Activated naive CD8-positive, alpha-beta T cell (primary cell): ENCODE data around the gene C1orf198.
A peak's percentile ranks its signal among the peaks of the same experiment; 100 is the strongest.

Experiments
- H3K27ac Mint-ChIP-seq: one replicate; pipeline ENCODE4 v1.8.0; 2021; ENCODE audit warnings: mixed read lengths
- H3K27me3 Mint-ChIP-seq: one replicate; pipeline ENCODE4 v1.8.0; 2021; ENCODE audit warnings: mixed read lengths
- H3K36me3 Mint-ChIP-seq: one replicate; pipeline ENCODE4 v1.8.0; 2021; ENCODE audit warnings: mixed read lengths
- H3K4me1 Mint-ChIP-seq: one replicate; pipeline ENCODE4 v1.8.0; 2021; ENCODE audit warnings: low read depth, mixed read lengths
- H3K4me3 Mint-ChIP-seq: one replicate; pipeline ENCODE4 v1.8.0; 2021; ENCODE audit warnings: mild to moderate bottlenecking, mixed read lengths
- H3K9me3 Mint-ChIP-seq: one replicate; pipeline ENCODE4 v1.8.0; 2021; ENCODE audit warnings: low read depth, mixed read lengths

C1orf198 gene

DNA sequence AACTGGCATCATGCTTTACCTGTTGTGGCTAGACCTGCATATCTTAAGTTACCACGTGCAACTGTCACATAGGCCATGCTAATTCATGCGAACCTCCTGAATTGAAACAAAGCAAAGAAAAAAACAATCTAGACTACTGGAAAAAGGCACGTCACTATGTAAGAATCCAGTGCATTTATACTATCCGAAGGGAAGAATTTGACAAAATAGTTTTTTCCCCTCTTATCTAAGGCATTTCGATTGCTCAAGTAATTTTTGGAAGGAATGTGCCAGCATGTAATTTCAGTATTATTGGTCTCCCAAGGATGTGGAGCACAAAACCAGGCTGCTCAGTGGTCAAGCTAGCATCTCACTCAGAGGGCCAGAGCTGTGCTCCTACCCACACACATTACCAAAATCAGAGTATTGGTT, 31.5 kb upstream of the C1orf198 start:
- Mint-ChIP-seq H3K27ac (peak overlapping the region; percentile 71), H3K4me3 (no peak overlapping the region), H3K9me3 (no peaks in the 10 kb centered on the region), H3K4me1 (no peaks in the 10 kb centered on the region), H3K36me3 (peaks cover 7% of the 10 kb centered on the region), H3K27me3 (no peaks in the 10 kb centered on the region)

DNA sequence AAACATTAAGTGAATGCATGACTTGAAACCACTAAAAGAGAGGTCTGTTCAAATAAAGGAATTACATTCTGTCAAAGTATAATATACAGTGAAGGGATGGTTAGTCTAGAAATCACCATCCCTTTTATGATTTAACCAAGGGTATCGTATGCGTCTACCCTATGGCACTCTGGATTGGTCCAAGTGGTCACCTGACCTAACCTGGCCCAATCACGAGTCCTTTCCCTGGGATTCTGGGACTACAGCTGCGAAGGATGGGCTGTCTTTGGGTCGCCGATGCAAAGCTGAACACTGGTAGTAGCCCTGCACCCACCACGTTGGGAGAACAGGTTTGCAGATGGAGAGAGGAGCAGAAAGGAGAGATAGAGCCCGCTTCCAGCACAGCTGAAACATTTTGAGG, 30.4 kb upstream of the C1orf198 start:
- no peaks in the 10 kb centered on the region for H3K9me3 Mint-ChIP-seq
- no peaks in the 10 kb centered on the region for H3K4me1 Mint-ChIP-seq
- peak overlapping the region; percentile 19 for H3K27ac Mint-ChIP-seq
- H3K4me3 Mint-ChIP-seq, result no peak overlapping the region
- H3K36me3 Mint-ChIP-seq, result peaks cover 6% of the 10 kb centered on the region
- H3K27me3 Mint-ChIP-seq, result no peaks in the 10 kb centered on the region

DNA sequence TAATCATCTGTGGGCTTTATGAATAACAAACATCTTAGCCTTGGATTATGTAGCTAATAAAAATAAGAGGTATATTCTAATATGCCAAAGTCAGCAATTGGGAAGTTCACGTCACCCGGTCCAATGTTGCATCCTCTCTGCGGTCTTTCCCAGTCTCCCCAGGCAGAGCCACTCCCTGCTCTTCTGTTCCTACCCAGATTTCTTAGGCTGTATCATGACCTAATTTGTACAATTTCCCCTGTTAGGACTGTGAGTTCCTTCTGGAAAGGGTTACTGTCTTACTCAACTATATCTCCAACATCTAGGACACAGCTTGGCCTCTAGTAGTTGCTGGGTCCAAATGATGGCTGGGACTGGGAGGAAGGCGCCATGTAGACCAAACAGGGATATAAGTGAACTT, 29.8 kb upstream of the C1orf198 start:
- Mint-ChIP-seq H3K36me3 (peaks cover 3% of the 10 kb centered on the region), H3K27ac (no peak overlapping the region), H3K27me3 (no peaks in the 10 kb centered on the region), H3K9me3 (no peaks in the 10 kb centered on the region), H3K4me1 (no peaks in the 10 kb centered on the region), H3K4me3 (no peak overlapping the region)

DNA sequence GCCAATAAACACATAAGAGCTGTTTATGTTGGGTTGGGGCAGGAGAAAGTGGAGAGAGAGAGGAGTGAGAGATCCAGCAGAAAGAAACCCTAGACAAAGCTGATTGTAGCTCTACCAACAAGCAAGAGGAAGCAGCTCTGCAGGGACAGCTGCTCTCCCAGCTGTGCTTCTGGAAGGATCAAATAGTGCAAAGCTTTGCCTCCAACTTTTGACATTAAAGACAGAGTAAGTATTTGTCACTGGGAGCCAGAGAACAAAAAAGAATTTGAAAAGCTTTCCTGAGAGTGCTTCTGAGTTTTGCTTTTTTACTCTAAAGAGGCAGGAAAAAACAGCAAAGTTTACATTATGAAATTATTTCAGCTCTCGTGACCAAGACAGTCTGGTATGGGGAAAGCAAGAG, 28.5 kb upstream of the C1orf198 start:
- H3K36me3 Mint-ChIP-seq, result peaks cover 3% of the 10 kb centered on the region
- no peak overlapping the region for H3K4me3 Mint-ChIP-seq
- H3K4me1 Mint-ChIP-seq, result no peaks in the 10 kb centered on the region
- no peaks in the 10 kb centered on the region for H3K9me3 Mint-ChIP-seq
- H3K27me3 Mint-ChIP-seq, result no peaks in the 10 kb centered on the region
- no peak overlapping the region for H3K27ac Mint-ChIP-seq

DNA sequence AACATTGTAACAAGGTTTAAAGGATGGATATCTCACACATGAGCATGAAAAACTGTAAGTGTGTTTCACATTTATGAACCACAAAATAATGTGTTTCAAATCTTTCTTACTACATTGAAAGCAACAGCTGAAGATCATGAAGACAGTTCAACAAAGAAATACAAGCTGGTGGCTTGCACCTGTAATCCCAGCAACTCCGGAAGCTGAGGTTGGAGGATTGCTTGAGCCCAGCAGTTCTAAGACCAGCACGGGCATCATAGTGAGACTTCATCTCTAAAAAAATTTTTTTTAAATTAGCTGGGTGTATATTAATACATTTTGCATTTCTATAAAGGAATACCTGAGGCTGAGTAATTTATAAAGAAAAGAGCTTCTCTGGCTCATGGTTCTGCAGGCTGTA, 27.1 kb upstream of the C1orf198 start:
- Mint-ChIP-seq H3K27ac (no peak overlapping the region), H3K27me3 (no peaks in the 10 kb centered on the region), H3K4me1 (no peaks in the 10 kb centered on the region), H3K9me3 (no peaks in the 10 kb centered on the region), H3K4me3 (no peak overlapping the region), H3K36me3 (no peaks in the 10 kb centered on the region)

DNA sequence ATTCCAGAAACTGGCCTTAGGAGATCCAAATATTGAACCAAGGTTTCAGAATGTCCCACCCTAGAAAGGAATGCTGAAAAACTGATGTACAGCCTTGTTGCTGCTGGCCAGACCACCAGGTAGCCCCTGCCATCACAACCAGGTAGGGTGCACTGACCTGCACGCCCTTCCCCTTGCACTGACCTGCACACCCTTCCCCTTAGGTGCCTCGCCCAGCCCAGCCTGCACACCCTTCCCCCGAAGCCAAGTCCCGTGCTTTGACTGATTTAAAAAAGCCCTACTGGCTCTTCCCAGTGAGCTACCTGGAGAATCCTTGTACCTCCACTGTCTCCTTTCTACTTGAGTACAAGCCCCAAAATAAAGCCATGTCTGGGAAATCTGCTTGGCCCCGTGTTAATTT, 26.3 kb upstream of the C1orf198 start:
- no peaks in the 10 kb centered on the region for H3K36me3 Mint-ChIP-seq
- H3K27ac Mint-ChIP-seq, result no peak overlapping the region
- no peaks in the 10 kb centered on the region for H3K27me3 Mint-ChIP-seq
- H3K9me3 Mint-ChIP-seq, result no peaks in the 10 kb centered on the region
- H3K4me1 Mint-ChIP-seq, result no peaks in the 10 kb centered on the region
- H3K4me3 Mint-ChIP-seq, result no peak overlapping the region

DNA sequence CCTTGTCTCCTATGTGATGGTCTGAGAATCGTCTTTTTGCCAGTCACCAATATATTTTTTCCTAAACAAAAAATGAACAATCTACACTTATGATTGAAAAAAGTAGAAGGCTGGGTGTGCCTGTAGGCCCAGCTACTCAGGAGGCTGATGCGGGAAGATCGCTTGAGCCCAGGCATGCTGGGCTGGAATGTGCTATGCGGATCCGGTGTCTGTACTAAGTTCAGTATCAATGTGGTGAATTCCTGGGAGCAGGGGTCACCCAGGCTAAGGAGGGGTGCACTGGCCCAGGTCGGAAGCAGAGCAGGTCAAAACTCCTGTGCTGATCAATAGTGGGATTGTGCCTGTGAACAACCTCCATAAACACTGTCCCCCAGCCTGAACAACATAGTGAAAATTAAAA, 25.7 kb upstream of the C1orf198 start:
- no peaks in the 10 kb centered on the region for H3K36me3 Mint-ChIP-seq
- no peaks in the 10 kb centered on the region for H3K4me1 Mint-ChIP-seq
- H3K9me3 Mint-ChIP-seq, result no peaks in the 10 kb centered on the region

DNA sequence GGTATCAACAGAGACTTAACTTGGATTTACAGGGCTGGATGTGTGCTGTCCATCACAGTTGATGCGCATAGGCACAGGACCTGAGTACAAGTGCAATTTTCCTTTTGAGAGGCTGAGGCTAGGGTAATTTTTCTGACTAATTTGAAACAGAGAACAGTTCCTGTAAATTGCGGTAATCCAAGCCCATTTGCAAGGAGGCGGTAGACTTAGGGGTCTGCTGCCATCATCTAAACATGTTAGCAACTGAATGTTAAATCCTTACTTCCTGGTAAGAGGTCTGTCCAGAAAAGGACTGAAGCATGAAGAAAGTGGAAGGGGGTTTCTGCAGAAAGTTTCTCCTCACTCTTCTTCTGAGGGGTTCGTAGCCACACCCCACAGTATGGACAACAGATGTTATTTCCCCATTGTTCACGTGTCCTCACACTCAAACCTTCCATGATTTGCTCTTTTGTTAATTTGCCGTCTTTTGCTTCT, 23.7 kb upstream of the C1orf198 start:
- H3K4me1 Mint-ChIP-seq, result no peaks in the 10 kb centered on the region
- no peaks in the 10 kb centered on the region for H3K9me3 Mint-ChIP-seq
- H3K27ac Mint-ChIP-seq, result no peak overlapping the region
- H3K27me3 Mint-ChIP-seq, result peaks cover 9% of the 10 kb centered on the region
- no peaks in the 10 kb centered on the region for H3K36me3 Mint-ChIP-seq
- no peak overlapping the region for H3K4me3 Mint-ChIP-seq

More for the DNA sequence above, 25.7 kb upstream of the C1orf198 start:
- Mint-ChIP-seq H3K4me3 (no peak overlapping the region), H3K27ac (no peak overlapping the region), H3K27me3 (peaks cover under 1% of the 10 kb centered on the region)

DNA sequence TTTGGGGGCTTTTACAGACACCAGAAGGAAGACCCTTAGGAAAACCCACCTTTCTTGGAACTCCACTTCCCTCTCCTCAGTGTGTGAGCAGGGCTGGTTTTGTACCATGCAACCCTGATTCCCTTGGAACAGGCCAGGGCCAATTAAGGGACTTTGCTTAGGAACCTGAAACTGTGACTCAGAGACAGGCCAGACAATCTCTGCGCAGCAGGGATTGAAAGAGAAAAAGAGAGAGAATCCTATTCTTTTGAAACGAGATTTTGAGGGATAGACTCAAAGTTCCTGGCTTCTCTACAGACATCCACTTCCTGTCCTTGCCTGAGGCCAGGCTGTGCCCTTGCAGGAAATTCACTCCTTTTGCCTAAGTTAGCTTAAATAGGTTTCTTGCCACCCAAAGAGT, 23.1 kb upstream of the C1orf198 start:
- Mint-ChIP-seq H3K27me3 (peaks cover 13% of the 10 kb centered on the region), H3K36me3 (no peaks in the 10 kb centered on the region), H3K4me3 (no peak overlapping the region), H3K4me1 (no peaks in the 10 kb centered on the region), H3K9me3 (no peaks in the 10 kb centered on the region), H3K27ac (no peak overlapping the region)

DNA sequence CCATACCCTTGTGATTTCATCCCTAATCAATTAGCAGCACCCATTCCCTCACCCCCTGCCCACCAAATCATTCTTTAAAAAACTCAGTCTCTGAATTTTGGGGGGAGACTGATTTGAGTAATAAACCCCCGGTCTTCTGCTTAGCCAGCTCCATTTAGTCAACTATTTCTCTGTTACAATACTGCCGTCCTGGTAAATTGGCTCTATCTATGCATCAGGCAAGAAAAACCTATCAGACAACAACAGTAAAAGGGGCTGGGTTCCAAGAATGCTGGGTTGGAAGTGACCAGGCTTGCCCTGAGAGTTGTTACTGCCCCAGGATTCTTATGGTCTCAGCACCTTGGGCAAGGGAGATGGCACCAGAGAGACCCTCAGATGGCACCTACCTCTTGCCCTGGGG, 16.3 kb upstream of the C1orf198 start:
- peaks cover 7% of the 10 kb centered on the region for H3K36me3 Mint-ChIP-seq
- H3K27me3 Mint-ChIP-seq, result peaks cover 38% of the 10 kb centered on the region
- H3K9me3 Mint-ChIP-seq, result peaks cover 6% of the 10 kb centered on the region
- no peak overlapping the region for H3K4me3 Mint-ChIP-seq
- H3K27ac Mint-ChIP-seq, result no peak overlapping the region
- H3K4me1 Mint-ChIP-seq, result no peaks in the 10 kb centered on the region

DNA sequence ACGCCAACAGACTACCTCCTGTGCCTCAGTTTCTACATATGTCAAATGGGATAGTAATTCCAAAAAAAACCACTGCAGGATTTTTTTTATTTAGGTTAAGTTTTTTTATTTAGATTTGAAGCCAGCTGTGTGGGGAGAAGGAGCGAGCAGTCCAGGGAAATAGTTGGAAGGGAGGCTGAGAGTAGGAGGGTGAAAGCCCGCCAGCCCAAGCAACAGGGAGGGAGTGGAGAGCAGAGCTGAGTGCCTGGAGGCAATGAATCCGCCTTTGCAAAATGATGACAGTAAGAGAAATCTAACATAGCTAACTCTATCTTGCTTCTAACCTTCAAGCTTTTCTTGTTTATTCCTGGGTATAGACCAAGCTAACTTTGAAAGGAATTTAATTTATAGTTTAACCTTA, 15.6 kb upstream of the C1orf198 start:
- H3K36me3 Mint-ChIP-seq, result peaks cover 7% of the 10 kb centered on the region
- peaks cover 6% of the 10 kb centered on the region for H3K9me3 Mint-ChIP-seq
- no peak overlapping the region for H3K27ac Mint-ChIP-seq
- H3K27me3 Mint-ChIP-seq, result peaks cover 36% of the 10 kb centered on the region
- no peak overlapping the region for H3K4me3 Mint-ChIP-seq
- no peaks in the 10 kb centered on the region for H3K4me1 Mint-ChIP-seq

DNA sequence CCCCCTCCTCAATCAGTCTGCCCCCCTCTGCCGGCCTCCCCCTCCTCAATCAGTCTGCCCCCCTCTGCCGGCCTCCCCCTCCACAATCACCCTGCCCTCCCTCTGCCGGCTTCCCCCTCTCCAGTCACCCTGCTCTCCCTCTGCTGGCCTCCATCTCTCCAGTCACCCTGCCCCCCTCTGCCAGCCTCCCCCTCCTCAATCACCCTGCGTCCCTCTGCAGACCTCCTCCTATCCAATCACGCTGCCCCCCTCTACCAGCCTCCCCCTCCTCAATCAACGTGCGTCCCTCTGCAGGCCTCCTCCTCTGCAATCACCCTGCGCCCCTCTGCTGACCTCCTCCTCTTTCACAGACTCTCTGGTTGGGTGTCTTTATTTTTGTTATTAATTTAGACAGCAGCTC, 11.5 kb upstream of the C1orf198 start:
- H3K9me3 Mint-ChIP-seq, result peaks cover 6% of the 10 kb centered on the region
- peaks cover 2% of the 10 kb centered on the region for H3K36me3 Mint-ChIP-seq
- H3K4me1 Mint-ChIP-seq, result no peaks in the 10 kb centered on the region
- H3K27ac Mint-ChIP-seq, result no peak overlapping the region
- H3K4me3 Mint-ChIP-seq, result no peak overlapping the region
- peaks cover 31% of the 10 kb centered on the region for H3K27me3 Mint-ChIP-seq

DNA sequence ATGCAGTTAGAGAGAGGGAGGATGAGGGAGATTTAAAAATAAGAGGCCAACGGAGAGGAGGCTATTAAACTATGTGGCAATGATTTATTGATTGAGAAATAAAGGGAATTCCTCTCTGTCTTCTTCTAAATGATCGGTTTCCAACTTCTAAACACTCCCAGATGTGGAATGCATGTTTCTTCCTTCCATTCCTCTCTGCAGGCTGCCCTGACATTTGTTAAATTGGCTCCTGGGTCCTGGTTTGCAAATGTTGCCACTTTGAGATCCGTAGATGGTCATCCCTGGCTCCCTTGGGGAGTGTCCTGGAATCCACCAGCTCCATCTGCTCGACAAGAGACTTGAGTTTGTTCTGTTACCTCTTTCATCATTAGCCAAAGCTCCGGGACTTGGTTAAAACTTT, 10.3 kb upstream of the C1orf198 start:
- Mint-ChIP-seq H3K4me1 (no peaks in the 10 kb centered on the region), H3K9me3 (no peaks in the 10 kb centered on the region), H3K27me3 (peaks cover 30% of the 10 kb centered on the region), H3K4me3 (no peak overlapping the region), H3K27ac (no peak overlapping the region), H3K36me3 (no peaks in the 10 kb centered on the region)

DNA sequence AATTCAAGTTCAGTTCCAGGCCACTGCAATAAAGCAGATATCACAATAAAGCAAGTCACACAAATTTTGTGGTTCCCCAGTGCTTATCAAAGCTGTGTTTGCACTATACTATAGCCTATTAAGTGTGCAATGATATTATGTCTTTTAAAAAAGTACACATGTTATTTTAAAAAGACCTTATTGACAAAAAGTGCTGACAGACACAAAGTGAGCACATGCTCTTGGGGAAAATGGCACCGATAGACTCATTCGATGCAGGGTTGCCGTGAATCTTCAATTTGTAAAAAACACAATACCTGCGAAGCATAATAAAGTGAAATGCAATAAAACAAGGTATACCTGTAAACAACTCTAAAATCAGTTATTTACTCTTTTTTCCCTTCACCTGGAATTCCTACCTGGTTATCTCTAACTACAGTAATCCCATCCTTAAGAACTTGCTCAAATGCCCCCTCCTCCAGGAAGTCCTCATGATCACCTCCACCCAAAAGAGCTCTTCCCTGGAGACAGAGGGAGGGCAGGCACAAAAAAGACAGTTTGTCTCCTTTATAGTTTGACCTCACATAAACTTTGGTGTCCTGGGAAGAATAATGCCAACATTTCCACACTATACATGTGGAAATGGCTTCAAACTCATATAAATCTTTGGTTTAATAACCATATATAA, 9.7 kb upstream of the C1orf198 start:
- Mint-ChIP-seq H3K4me1 (no peaks in the 10 kb centered on the region), H3K9me3 (no peaks in the 10 kb centered on the region), H3K27ac (no peak overlapping the region), H3K27me3 (peaks cover 30% of the 10 kb centered on the region), H3K36me3 (no peaks in the 10 kb centered on the region), H3K4me3 (no peak overlapping the region)

DNA sequence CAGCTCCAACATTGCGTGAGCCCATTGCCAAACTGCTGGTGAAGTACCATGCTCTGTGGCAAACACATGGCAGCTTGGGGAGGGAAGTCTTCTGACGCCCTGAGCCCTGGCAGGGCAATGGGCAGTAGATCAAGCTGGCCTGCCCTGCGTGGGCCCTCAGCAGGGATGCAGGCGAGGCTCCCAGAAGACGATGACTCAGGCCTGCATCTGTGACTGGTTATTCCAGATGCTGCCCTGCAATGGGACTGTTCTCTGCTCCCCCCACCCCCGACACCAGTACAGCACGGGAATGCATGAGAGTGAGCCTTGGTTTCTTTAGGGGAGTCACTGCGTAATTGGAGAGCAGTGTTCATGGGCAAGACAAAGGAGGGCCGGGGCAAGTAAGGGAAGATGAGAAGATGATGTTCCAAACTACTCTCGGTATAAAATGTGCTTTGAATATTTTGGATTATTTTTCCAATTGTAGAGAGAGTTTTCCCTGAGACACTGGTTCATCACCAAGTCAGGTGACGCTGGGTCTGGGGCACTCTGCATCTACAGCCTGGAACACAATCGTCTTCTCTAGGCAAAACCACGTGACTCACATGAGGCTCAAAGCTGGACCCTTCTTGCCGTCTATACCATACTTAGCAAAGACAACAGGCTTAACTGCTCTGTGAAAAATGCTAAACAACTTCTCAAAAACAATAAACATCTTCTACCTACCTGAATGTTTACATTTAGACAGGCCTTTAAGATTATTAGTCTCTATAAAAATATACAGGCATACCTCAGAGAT, 9.0 kb upstream of the C1orf198 start:
- no peaks in the 10 kb centered on the region for H3K36me3 Mint-ChIP-seq
- peaks cover 27% of the 10 kb centered on the region for H3K27me3 Mint-ChIP-seq
- no peak overlapping the region for H3K27ac Mint-ChIP-seq
- H3K4me3 Mint-ChIP-seq, result no peak overlapping the region
- H3K9me3 Mint-ChIP-seq, result no peaks in the 10 kb centered on the region
- H3K4me1 Mint-ChIP-seq, result no peaks in the 10 kb centered on the region

DNA sequence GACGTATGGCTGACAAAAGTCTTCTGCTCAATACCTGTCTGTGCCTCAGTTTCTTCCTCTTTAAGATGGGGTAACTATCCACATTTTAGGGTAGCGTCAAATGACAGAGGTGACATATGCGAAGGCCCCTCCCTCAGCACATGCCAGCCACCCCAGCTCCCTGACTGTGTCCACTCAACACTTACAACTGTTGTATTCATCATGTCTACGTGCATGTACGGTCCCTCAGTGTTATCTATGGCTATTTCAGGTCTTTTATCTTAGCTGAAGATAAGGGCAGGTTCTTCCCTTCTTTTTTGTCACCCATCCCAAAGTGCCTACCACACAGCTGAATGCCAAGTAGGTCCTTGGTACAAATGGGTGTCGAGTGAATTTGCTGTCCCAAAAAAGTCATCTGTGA, 8.3 kb upstream of the C1orf198 start:
- H3K4me3 Mint-ChIP-seq, result no peak overlapping the region
- no peaks in the 10 kb centered on the region for H3K4me1 Mint-ChIP-seq
- H3K27me3 Mint-ChIP-seq, result peaks cover 29% of the 10 kb centered on the region
- no peaks in the 10 kb centered on the region for H3K36me3 Mint-ChIP-seq
- H3K9me3 Mint-ChIP-seq, result no peaks in the 10 kb centered on the region
- H3K27ac Mint-ChIP-seq, result no peak overlapping the region
